Smooth muscle cell (in vitro differentiated cells): ENCODE measurements around the gene MYL10. TPM values are rescaled to one million over a fixed set of nuclear protein-coding genes. Genes with fewer than 3 reads are reported as not detected.

Experiments
- DNase-seq: peaks from one replicate; lab custom pipeline; 2025; ENCODE audit not compliant: unreplicated experiment; lab: John Stamatoyannopoulos, UW
- H2AFZ ChIP-seq: fragments of 200-600 bp; sonication (generic); 2 replicates; pipeline ENCODE4 v1.6.0; 2016; ENCODE audit warnings: antibody characterized with exemption, low read depth, mild to moderate bottlenecking
- H3F3A ChIP-seq: fragments of 200-600 bp; sonication (generic); 2 replicates; pipeline ENCODE4 v1.6.0; 2017; ENCODE audit warnings: antibody characterized with exemption, low read depth
- H3K27ac ChIP-seq: fragments of 200-600 bp; sonication (generic); 2 replicates; pipeline ENCODE4 v1.5.1; 2016; ENCODE audit warnings: low read depth, mild to moderate bottlenecking
- H3K27me3 ChIP-seq: fragments of 200-600 bp; sonication (generic); 2 replicates; pipeline ENCODE4 v1.6.1; 2016; ENCODE audit warnings: low read depth, mild to moderate bottlenecking
- H3K36me3 ChIP-seq: fragments of 200-600 bp; sonication (generic); 2 replicates; pipeline ENCODE4 v1.5.1; 2016; ENCODE audit warnings: low read depth
- H3K4me1 ChIP-seq: fragments of 200-600 bp; sonication (generic); 2 replicates; pipeline ENCODE4 v1.5.1; 2016; ENCODE audit warnings: low read depth
- H3K4me2 ChIP-seq: fragments of 200-600 bp; sonication (generic); 2 replicates; pipeline ENCODE4 v1.6.0; 2016; ENCODE audit warnings: mild to moderate bottlenecking
- H3K4me3 ChIP-seq: fragments of 200-600 bp; sonication (generic); 2 replicates; pipeline ENCODE4 v1.5.1; 2016; ENCODE audit warnings: mild to moderate bottlenecking
- H3K79me2 ChIP-seq: fragments of 200-600 bp; sonication (generic); 2 replicates; pipeline ENCODE4 v1.6.0; 2016; ENCODE audit warnings: low read depth, mild to moderate bottlenecking
- H3K9ac ChIP-seq: fragments of 200-600 bp; sonication (generic); 2 replicates; pipeline ENCODE4 v1.6.0; 2016; ENCODE audit warnings: low read depth
- H3K9me3 ChIP-seq: fragments of 200-600 bp; sonication (generic); replicated peaks from 2 replicates; pipeline ENCODE4 v1.5.1; 2016; ENCODE audit warnings: low read depth
- H4K20me1 ChIP-seq: fragments of 200-600 bp; sonication (generic); 2 replicates; pipeline ENCODE4 v1.6.0; 2016; ENCODE audit warnings: low read depth
- CTCF ChIP-seq: fragments of 200-600 bp; sonication (generic); IDR thresholded peaks from 2 replicates; pipeline ENCODE4 v1.5.1; 2017; ENCODE audit warnings: borderline replicate concordance, mild to moderate bottlenecking, antibody characterized with exemption; ENCODE audit not compliant: insufficient read depth, poor library complexity, severe bottlenecking
- WGBS: methylation state at CpG from one replicate; pipeline ENCODE4 v1.1.7; 2016; ENCODE audit warnings: low lambda C conversion rate; 5-methylcytosine and 5-hydroxymethylcytosine counted together
- polyA plus RNA-seq: library from polyadenylated mRNA; unstranded; fragments of >200 nt; fragmentation: Nextera tagmentation; extraction: Ambion mirVana; gene quantifications from 2 replicates; pipeline ENCODE4 v1.2.1, GENCODE V29; 2016
- total RNA-seq: library from RNA; depleted of rRNA; stranded (reverse); fragments of >200 nt; gene quantifications from 2 replicates; pipeline ENCODE4 v1.2.3, GENCODE V29; 2014

MYL10 gene
- total and polyA plus RNA-seq, 2 experiments from 2014 or later = 5.3 to 32.7 TPM

GRCh38 chr7:101589052-101589451 is 40.0 kb downstream of the MYL10 start:
- no peak overlapping the region for H2AFZ ChIP-seq
- H4K20me1 ChIP-seq = no peaks in the 10 kb centered on the region
- no peaks in the 10 kb centered on the region for H3K9me3 ChIP-seq
- H3K4me3 ChIP-seq = no peak overlapping the region
- no peak for DNase-seq
- no peaks in the 10 kb centered on the region for H3K36me3 ChIP-seq
- H3K4me2 ChIP-seq = no peak overlapping the region
- no peaks in the 10 kb centered on the region for H3F3A ChIP-seq
- no peaks in the 10 kb centered on the region for H3K79me2 ChIP-seq
- H3K27me3 ChIP-seq = no peaks in the 10 kb centered on the region
- no peak overlapping the region for H3K9ac ChIP-seq
- WGBS = 84% methylated on average over 5 of the region's 5 CpGs
- H3K27ac ChIP-seq = no peak overlapping the region
- no peak for TF ChIP-seq CTCF
- H3K4me1 ChIP-seq = peaks cover 5% of the 10 kb centered on the region

GRCh38 chr7:101588131-101588935 is 40.8 kb downstream of the MYL10 start:
- no peak for DNase-seq
- Histone ChIP-seq H3K27me3 (no peaks in the 10 kb centered on the region), H4K20me1 (no peaks in the 10 kb centered on the region), H3K9me3 (no peaks in the 10 kb centered on the region), H3K9ac (no peak overlapping the region), H3K27ac (peak overlapping the region; percentile 49), H2AFZ (no peak overlapping the region), H3K4me2 (peak overlapping the region; percentile 32), H3K79me2 (no peaks in the 10 kb centered on the region), H3K4me3 (no peak overlapping the region), H3F3A (no peaks in the 10 kb centered on the region), H3K4me1 (peaks cover 5% of the 10 kb centered on the region), H3K36me3 (no peaks in the 10 kb centered on the region)
- no peak for TF ChIP-seq CTCF
- 64% methylated on average over 9 of the region's 9 CpGs for WGBS

- Histone ChIP-seq H3K9ac (no peak overlapping the region), H4K20me1 (no peaks in the 10 kb centered on the region), H3K4me3 (no peak overlapping the region), H3K27ac (no peak overlapping the region), H3K27me3 (no peaks in the 10 kb centered on the region), H3K79me2 (no peaks in the 10 kb centered on the region), H3K4me2 (no peak overlapping the region), H3K36me3 (no peaks in the 10 kb centered on the region), H3K4me1 (peaks cover 5% of the 10 kb centered on the region), H2AFZ (no peak overlapping the region), H3F3A (no peaks in the 10 kb centered on the region), H3K9me3 (no peaks in the 10 kb centered on the region)
- WGBS = 84% methylated on average over 12 of the region's 12 CpGs
- DNase-seq = no peak
- TF ChIP-seq CTCF = no peak
These were observed 42.0 kb downstream of the MYL10 start for GRCh38 chr7:101586906-101587677.
